ENCODE data around the gene PDGFA. TPM values are rescaled to one million over a fixed set of nuclear protein-coding genes. Genes with fewer than 3 reads are reported as not detected.

Gene PDGFA
- total RNA-seq, 2 experiments from 2014 or later, result 16.7 to 18.8 TPM

DNA sequence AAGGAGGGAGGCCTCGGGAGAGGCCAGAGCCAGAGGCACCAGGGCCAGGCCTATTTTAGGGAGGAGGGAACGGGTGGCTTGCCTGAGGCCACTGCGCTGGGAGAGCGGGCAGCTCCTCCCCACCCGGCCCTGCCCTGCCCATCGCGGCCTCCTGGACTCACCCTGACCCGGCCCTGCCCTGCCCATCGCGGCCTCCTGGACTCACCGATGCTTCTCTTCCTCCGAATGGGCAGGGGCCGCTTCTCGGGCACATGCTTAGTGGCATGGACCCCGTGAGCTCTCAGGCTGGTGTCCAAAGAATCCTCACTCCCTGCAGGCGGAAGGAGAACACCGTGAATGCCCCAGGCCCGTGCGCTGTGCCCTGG is 7.5 kb downstream of the PDGFA start:
- no peak for DNase-seq
- peaks cover 12% of the 10 kb centered on the region for H3K27me3 Mint-ChIP-seq
- no peaks in the 10 kb centered on the region for H3K9me3 Mint-ChIP-seq
- H3K4me1 Mint-ChIP-seq (ENCODE audit: low read depth), result peaks cover 13% of the 10 kb centered on the region
- TF ChIP-seq, protein P1, sequence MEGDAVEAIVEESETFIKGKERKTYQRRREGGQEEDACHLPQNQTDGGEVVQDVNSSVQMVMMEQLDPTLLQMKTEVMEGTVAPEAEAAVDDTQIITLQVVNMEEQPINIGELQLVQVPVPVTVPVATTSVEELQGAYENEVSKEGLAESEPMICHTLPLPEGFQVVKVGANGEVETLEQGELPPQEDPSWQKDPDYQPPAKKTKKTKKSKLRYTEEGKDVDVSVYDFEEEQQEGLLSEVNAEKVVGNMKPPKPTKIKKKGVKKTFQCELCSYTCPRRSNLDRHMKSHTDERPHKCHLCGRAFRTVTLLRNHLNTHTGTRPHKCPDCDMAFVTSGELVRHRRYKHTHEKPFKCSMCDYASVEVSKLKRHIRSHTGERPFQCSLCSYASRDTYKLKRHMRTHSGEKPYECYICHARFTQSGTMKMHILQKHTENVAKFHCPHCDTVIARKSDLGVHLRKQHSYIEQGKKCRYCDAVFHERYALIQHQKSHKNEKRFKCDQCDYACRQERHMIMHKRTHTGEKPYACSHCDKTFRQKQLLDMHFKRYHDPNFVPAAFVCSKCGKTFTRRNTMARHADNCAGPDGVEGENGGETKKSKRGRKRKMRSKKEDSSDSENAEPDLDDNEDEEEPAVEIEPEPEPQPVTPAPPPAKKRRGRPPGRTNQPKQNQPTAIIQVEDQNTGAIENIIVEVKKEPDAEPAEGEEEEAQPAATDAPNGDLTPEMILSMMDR (IDR thresholded peaks at IDR 0.05), result no peak
- ChIA-PET POLR2A (no interaction called here), CTCF (no interaction called here)
- no peak for ATAC-seq
- no peaks in the 10 kb centered on the region for H3K36me3 Mint-ChIP-seq (ENCODE audit: low read depth)
- intact Hi-C loops (cut with micrococcal nuclease), result no loop called here
- no peak overlapping the region for H3K27ac Mint-ChIP-seq
- no peak overlapping the region for H3K4me3 Mint-ChIP-seq

DNA sequence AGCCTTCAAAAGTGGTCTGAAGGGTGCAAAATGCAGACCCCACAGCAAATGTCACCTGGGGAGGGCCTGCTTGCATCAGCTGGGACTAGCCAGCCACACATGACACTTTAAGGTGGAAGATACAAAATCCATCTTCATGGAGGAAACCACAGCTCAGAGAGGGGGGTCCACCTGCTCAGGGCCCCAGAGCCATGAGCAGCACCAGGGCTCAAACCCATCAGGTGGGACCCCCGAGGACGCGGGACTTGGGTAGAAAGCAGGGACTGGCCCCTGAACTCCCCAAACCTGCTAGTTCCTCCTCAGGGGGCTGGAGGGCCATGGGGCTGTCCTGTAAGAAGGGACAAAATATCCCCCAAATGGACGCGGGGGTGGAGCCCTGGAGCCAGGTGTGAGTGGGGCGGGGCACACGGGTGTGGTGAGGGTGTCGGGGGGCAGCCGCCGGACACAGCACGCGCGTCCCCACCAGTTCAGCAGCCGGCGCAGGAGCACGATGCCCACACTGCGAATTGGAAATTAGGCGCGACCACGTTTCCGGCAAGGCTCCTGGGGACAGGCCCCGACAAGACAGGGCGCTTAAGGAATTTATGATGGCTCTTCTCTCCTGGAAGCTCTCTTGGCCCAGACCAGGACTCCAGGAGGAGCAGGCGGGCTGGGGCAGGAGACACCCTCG is 8.0 kb downstream of the PDGFA start:
- no peaks in the 10 kb centered on the region for H3K9me3 Mint-ChIP-seq
- CTCF ChIA-PET, result no interaction called here
- intact Hi-C loops (cut with micrococcal nuclease), result no loop called here
- no peak overlapping the region for H3K4me3 Mint-ChIP-seq
- H3K27me3 Mint-ChIP-seq, result peaks cover 12% of the 10 kb centered on the region
- peaks cover 13% of the 10 kb centered on the region for H3K4me1 Mint-ChIP-seq (ENCODE audit: low read depth)
- no peaks in the 10 kb centered on the region for H3K36me3 Mint-ChIP-seq (ENCODE audit: low read depth)
- TF ChIP-seq, protein P1 (IDR thresholded peaks at IDR 0.05), result no peak
- no peak overlapping the region for H3K27ac Mint-ChIP-seq
- ATAC-seq (no peak), DNase-seq (no peak)
- POLR2A ChIA-PET, result no interaction called here

DNA sequence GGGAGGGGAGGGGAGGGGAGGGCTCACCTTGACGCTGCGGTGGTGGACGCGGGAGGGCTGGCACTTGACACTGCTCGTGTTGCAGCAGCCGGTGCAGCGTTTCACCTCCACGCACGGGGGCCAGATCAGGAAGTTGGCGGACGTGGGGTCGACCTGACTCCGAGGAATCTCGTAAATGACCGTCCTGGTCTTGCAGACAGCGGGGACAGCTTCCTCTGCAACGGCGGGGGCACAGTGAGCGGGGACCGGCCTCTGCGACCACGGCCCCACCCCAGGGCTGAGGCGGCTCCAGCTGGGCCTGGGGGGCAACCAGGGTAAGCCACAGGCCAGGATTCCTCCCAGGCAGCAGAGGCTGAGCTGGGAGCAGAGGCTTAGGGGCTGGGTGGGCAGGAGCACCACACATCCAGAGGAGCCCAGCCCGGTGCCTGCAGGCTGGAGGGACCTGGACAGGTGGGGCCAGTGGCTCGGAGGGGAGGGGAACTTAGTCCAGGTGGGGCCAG is 8.8 kb downstream of the PDGFA start:
- DNase-seq (no peak), ATAC-seq (no peak)
- ChIA-PET POLR2A (no interaction called here), CTCF (no interaction called here)
- Mint-ChIP-seq H3K36me3 (ENCODE audit: low read depth) (no peaks in the 10 kb centered on the region), H3K9me3 (no peaks in the 10 kb centered on the region), H3K27me3 (peaks cover 8% of the 10 kb centered on the region), H3K4me1 (ENCODE audit: low read depth) (peaks cover 8% of the 10 kb centered on the region), H3K4me3 (no peak overlapping the region), H3K27ac (no peak overlapping the region)
- TF ChIP-seq, protein P1 (IDR thresholded peaks at IDR 0.05), result no peak
- intact Hi-C loops (cut with micrococcal nuclease), result no loop called here

DNA sequence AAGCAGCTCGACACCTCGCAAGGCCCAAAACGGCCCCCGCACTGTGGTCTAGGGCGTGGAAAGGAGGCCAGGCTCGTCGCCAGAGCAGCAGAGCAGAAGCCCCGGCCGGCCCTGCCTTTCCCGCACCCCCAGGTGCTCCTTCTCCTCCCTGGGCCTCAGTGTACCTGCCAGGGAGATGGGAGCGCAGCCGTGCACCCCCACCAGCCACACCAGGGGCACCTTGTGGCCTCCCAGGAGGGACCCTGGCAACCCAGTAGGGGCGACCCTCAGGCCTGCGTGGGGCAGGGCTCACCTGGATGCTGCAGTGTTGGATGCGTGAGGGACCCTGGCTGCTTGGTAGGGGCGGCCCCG is 9.5 kb downstream of the PDGFA start:
- DNase-seq, result no peak
- intact Hi-C loops (cut with micrococcal nuclease), result no loop called here
- Mint-ChIP-seq H3K27ac (no peak overlapping the region), H3K27me3 (peaks cover 4% of the 10 kb centered on the region), H3K4me1 (ENCODE audit: low read depth) (peaks cover 8% of the 10 kb centered on the region), H3K36me3 (ENCODE audit: low read depth) (no peaks in the 10 kb centered on the region), H3K9me3 (no peaks in the 10 kb centered on the region), H3K4me3 (no peak overlapping the region)
- ChIA-PET POLR2A (no interaction called here), CTCF (no interaction called here)
- no peak for ATAC-seq
- TF ChIP-seq, protein P1 (IDR thresholded peaks at IDR 0.05), result no peak

DNA sequence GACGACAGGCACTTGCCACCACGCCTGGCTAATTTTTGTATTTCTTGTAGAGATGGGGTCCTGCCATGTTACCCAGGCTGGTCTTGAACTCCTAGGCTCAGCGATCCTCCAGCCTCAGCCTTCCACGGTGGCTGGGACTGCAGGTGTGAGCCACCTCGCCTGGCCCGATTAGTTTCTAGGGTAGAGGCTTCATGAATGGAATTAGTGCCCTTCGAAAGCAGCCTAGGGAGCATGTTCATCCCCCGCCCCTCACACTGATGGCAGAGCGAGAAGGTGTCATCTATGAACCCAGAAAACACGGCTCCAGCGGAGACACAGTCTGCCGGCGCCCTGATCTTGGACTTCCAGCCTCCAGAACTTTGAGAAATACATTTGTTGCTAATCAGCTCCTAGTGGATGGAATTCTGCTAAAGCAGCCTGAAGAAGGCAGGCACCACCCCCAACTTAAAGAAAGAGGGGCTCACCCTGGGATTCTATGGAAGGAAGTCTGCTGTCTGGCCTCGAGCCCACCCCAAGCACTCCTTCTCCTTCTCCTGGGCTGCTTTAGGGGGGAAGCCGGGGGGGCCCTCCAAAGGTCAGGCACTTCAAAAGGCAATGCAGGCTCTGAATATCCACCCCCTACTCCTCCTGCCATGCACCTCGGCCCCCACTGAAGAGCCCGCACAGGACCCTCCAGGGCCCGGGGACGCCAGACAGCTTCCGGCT is 10.1 kb downstream of the PDGFA start:
- TF ChIP-seq, protein P1 (IDR thresholded peaks at IDR 0.05), result no peak
- H3K36me3 Mint-ChIP-seq (ENCODE audit: low read depth), result no peaks in the 10 kb centered on the region
- no peaks in the 10 kb centered on the region for H3K27me3 Mint-ChIP-seq
- no peak for DNase-seq
- POLR2A ChIA-PET, result no interaction called here
- intact Hi-C loops (cut with micrococcal nuclease), result no loop called here
- H3K4me3 Mint-ChIP-seq, result no peak overlapping the region
- no peak for ATAC-seq
- H3K4me1 Mint-ChIP-seq (ENCODE audit: low read depth), result peaks cover 8% of the 10 kb centered on the region
- H3K9me3 Mint-ChIP-seq, result no peaks in the 10 kb centered on the region
- CTCF ChIA-PET, result no interaction called here
- no peak overlapping the region for H3K27ac Mint-ChIP-seq

All from activated CD8-positive, alpha-beta T cell treated with anti-CD3 and anti-CD28 coated beads for 36 hours (primary cell).